Psoas muscle (tissue), 8 donors: Measurements from ENCODE around the gene LCAT. TPM values are rescaled to one million over a fixed set of nuclear protein-coding genes. Genes with fewer than 3 reads are reported as not detected.

Experiments used
- ATAC-seq, 4 donors: fragments of 200-7000 bp; cut with Tn5 transposase; one replicate each; pipeline ENCODE4 v1.9.1; 2020; ENCODE audit warnings: moderate library complexity in 3 of 4, mild to moderate bottlenecking in 2 of 4
- DNase-seq, 2 donors: peaks; one replicate each; pipeline ENCODE4 v3.0.0-alpha.2; 2020
- H3K27ac ChIP-seq: fragments of 200-600 bp; one replicate; pipeline ENCODE4 v1.8.0; 2022
- H3K27me3 ChIP-seq, 3 donors: fragments of 200-600 bp in 1 of 3; one replicate each; pipeline versions ENCODE4 v1.6.1 to v1.8.0; 2013 to 2022; ENCODE audit warnings: low read length in 2 of 3, mild to moderate bottlenecking in 2 of 3, moderate library complexity in 1 of 3; ENCODE audit not compliant: insufficient read depth in 3 of 3
- H3K36me3 ChIP-seq, 2 donors: fragments of 200-600 bp in 1 of 2; one replicate each; pipeline versions ENCODE4 v1.6.1 to v1.8.0; 2013 to 2022; ENCODE audit warnings: low read depth in 1 of 2, mild to moderate bottlenecking in 1 of 2, moderate library complexity in 1 of 2; ENCODE audit not compliant: insufficient read depth in 1 of 2
- H3K4me1 ChIP-seq: fragments of 200-600 bp; one replicate; pipeline ENCODE4 v1.8.0; 2022
- H3K4me3 ChIP-seq: fragments of 200-600 bp; one replicate; pipeline ENCODE4 v1.8.0; 2022; ENCODE audit warnings: mild to moderate bottlenecking
- H3K9me3 ChIP-seq: fragments of 200-600 bp; one replicate; pipeline ENCODE4 v1.8.0; 2022
- CTCF ChIP-seq: fragments of 200-600 bp; IDR thresholded peaks from one replicate; pipeline ENCODE4 v1.8.0; 2022; ENCODE audit warnings: antibody characterized with exemption
- WGBS, 3 donors: extraction: QIAGEN DNeasy Blood & Tissue Kit; methylation state at CpG; one replicate each; pipeline versions ENCODE4 v1.1.6 to v1.1.7; 2013; 5-methylcytosine and 5-hydroxymethylcytosine counted together
- intact Hi-C, 2 donors: fragments of 100-400 bp; cut with DNase I; formaldehyde crosslinking; loops; one replicate each; pipeline versions ENCODE4 v1.11.0 to v1.14.2; 2022
- polyA plus RNA-seq, 3 donors: library from polyadenylated mRNA; stranded (reverse); fragments of 200-250 nt; gene quantifications; one replicate each; pipeline ENCODE4 v1.2.3, GENCODE V29; 2013
- total RNA-seq, 4 donors: library from RNA; stranded (reverse); fragmentation: NEBNext Ultra II Directional in 2 of 4; extraction: Animal tissue kit (Norgen Biotek cat#: 25700) in 2 of 4; gene quantifications; one replicate each; pipeline versions ENCODE4 v1.2.1 to v1.2.4, GENCODE V29; 2021 to 2023
- donor health status: healthy with polysubstance abuse.
- donor health status: DM: no; HTN: no; CAD: no; lungs with moderate emphysema.
- donor health status: Bipolar disorder and iron deficiency.
- donor health status: healthy.
- donor health status: DM: yes; HTN: yes; CAD: no.
- donor health status: DM: no; HTN: no; CAD: no.
- donor health status: DM: no; HTN: no; CAD: no.
- donor health status: DM: yes; HTN: yes; CAD: no.

Gene LCAT
- total and polyA plus RNA-seq, 7 donors: 4.1 to 15.1 (median 8.0) TPM

GRCh38 chr16:67927131-67927941 lies 16.6 kb downstream of the LCAT start:
- intact Hi-C loops: loop anchor here (2.0 to 10.0 kb wide), 3 partner anchors 115 to 255 kb away; no protein-coding TSS in a partner anchor
- DNase-seq (no peak), ATAC-seq (no peak)
- Histone ChIP-seq H3K27ac (peak overlapping the region; percentile 83), H3K27me3 (no peaks in the 10 kb centered on the region), H3K4me3 (no peak overlapping the region), H3K4me1 (peaks cover 48% of the 10 kb centered on the region), H3K36me3 (peaks cover 0 to 40% of the 10 kb centered on the region in 2 donors), H3K9me3 (no peaks in the 10 kb centered on the region)
- 85 to 91% (median 86%) methylated on average over 22 of the region's 22 CpGs for WGBS, 3 donors
- no peak for TF ChIP-seq CTCF

GRCh38 chr16:67926181-67926750 lies 17.7 kb downstream of the LCAT start:
- ATAC-seq (peak; percentile 39 to 73 (median 55)), DNase-seq (peak in 1 of 2 donors; percentile 35)
- intact Hi-C loops: loop anchor here (2.0 to 10.0 kb wide), 3 partner anchors 116 to 253 kb away; no protein-coding TSS in a partner anchor
- Histone ChIP-seq H3K27me3 (no peaks in the 10 kb centered on the region), H3K27ac (peak overlapping the region; percentile 83), H3K4me3 (peak overlapping the region; percentile 7), H3K4me1 (peaks cover 54% of the 10 kb centered on the region), H3K36me3 (peaks cover 0 to 40% of the 10 kb centered on the region in 2 donors), H3K9me3 (no peaks in the 10 kb centered on the region)
- 7 to 22% (median 10%) methylated on average over 13 of the region's 13 CpGs for WGBS, 3 donors
- TF ChIP-seq CTCF: no peak

- DNase-seq (no peak), ATAC-seq (no peak)
- peak overlapping the region; percentile 83 for H3K27ac ChIP-seq
- peaks cover 0 to 26% of the 10 kb centered on the region in 2 donors for H3K36me3 ChIP-seq
- 83 to 96% (median 92%) methylated on average over 10 of the region's 10 CpGs for WGBS, 3 donors
- H3K4me3 ChIP-seq: no peak overlapping the region
- TF ChIP-seq CTCF: no peak
- intact Hi-C loops: loop anchor here in 1 of 2 donors (10.0 kb wide), 1 partner anchor 250 kb away; no protein-coding TSS in a partner anchor
- H3K4me1 ChIP-seq: peaks cover 74% of the 10 kb centered on the region
- H3K9me3 ChIP-seq: no peaks in the 10 kb centered on the region
- no peaks in the 10 kb centered on the region for H3K27me3 ChIP-seq
These were observed 19.6 kb downstream of the LCAT start for GRCh38 chr16:67924140-67924906.

- ATAC-seq: peak in 1 of 4 donors; percentile 15
- no peak for DNase-seq
- intact Hi-C loops: loop anchor here in 1 of 2 donors (10.0 kb wide), 1 partner anchor 249 kb away; no protein-coding TSS in a partner anchor
- Histone ChIP-seq H3K27me3 (no peaks in the 10 kb centered on the region), H3K4me1 (peaks cover 81% of the 10 kb centered on the region), H3K36me3 (peaks cover 0 to 19% of the 10 kb centered on the region in 2 donors), H3K9me3 (no peaks in the 10 kb centered on the region), H3K4me3 (no peak overlapping the region), H3K27ac (peak overlapping the region; percentile 83)
- no peak for TF ChIP-seq CTCF
- WGBS, 3 donors: 55 to 72% (median 60%) methylated on average over 10 of the region's 10 CpGs
These were observed 20.4 kb downstream of the LCAT start for GRCh38 chr16:67923414-67924116.
